Kidney epithelial cell (primary cell): ENCODE data around the gene MYH9. TPM values are rescaled to one million over a fixed set of nuclear protein-coding genes. Genes with fewer than 3 reads are reported as not detected.
A peak's percentile ranks its signal among the peaks of the same experiment; 100 is the strongest.

Experiments used
- DNase-seq: peaks from one replicate; pipeline ENCODE4 v3.0.0-alpha.2; 2010; ENCODE audit warnings: low read depth
- H3K27me3 ChIP-seq: 2 replicates; pipeline ENCODE4 v1.6.0; 2011; ENCODE audit warnings: low read length; ENCODE audit not compliant: control insufficient read depth, insufficient read depth
- H3K36me3 ChIP-seq: 2 replicates; pipeline ENCODE4 v1.5.1; 2011; ENCODE audit warnings: low read length; ENCODE audit not compliant: control insufficient read depth, insufficient read depth
- H3K4me3 ChIP-seq: 2 replicates; pipeline ENCODE4 v1.5.1; 2011; ENCODE audit warnings: low read depth, mild to moderate bottlenecking, control low read depth, low read length
- CTCF ChIP-seq: IDR thresholded peaks from 2 replicates; pipeline ENCODE4 v1.5.1; 2011; ENCODE audit warnings: mild to moderate bottlenecking, moderate library complexity, low read length, control low read depth, inconsistent platforms; ENCODE audit not compliant: insufficient read depth, poor library complexity, severe bottlenecking
- total RNA-seq: library from RNA; depleted of rRNA; stranded (reverse); fragments of >200 nt; gene quantifications from 2 replicates; pipeline ENCODE4 v1.2.3, GENCODE V29; 2015

The MYH9 gene
- total RNA-seq, 1 donor from 2014 or later, result 1,580 TPM

- no peaks in the 10 kb centered on the region for H3K27me3 ChIP-seq
- no peak for TF ChIP-seq CTCF
- H3K36me3 ChIP-seq, result no peaks in the 10 kb centered on the region
- H3K4me3 ChIP-seq, result no peak overlapping the region
- no peak for DNase-seq
Measured at GRCh38 chr22:36246718-36247117, 141.0 kb downstream of the MYH9 start.

GRCh38 chr22:36245805-36246356 lies 141.9 kb downstream of the MYH9 start:
- TF ChIP-seq CTCF, result no peak
- H3K36me3 ChIP-seq, result no peaks in the 10 kb centered on the region
- no peak for DNase-seq
- H3K27me3 ChIP-seq, result no peaks in the 10 kb centered on the region
- no peak overlapping the region for H3K4me3 ChIP-seq

GRCh38 chr22:36244522-36245391 lies 143.0 kb downstream of the MYH9 start:
- Histone ChIP-seq H3K27me3 (no peaks in the 10 kb centered on the region), H3K4me3 (no peak overlapping the region), H3K36me3 (no peaks in the 10 kb centered on the region)
- TF ChIP-seq CTCF, result no peak
- DNase-seq, result no peak

DNA sequence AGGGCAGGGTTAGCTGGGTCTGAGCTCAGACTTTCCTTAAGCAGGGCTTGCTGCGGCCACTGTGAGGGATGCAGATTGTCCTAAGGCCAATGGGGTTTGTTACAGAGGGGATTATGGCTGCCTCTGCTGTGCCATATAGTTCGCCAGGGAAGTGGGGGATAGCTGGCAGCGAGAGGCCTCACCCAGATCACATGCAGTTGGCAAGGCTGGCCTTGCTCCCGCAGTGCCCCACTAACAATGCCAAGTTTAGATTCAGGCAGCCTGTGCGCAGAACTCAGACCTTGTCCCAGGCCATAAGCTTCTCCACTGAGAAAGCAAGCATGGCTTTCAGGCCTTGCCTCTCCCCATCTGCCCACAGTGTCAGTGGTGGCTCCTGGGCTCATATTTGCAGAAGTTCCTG lies 143.8 kb downstream of the MYH9 start:
- no peak for TF ChIP-seq CTCF

GRCh38 chr22:36239401-36240171 lies 148.2 kb downstream of the MYH9 start, which contains the start of gene APOL2:
Gene APOL2, minus strand, starts transcription at chr22:36239527. Its CDS starts 6,365 bp downstream, at chr22:36233162.
- peak within 1 kb of the TSS; percentile 45 for H3K4me3 ChIP-seq
- peak; percentile 73 for TF ChIP-seq CTCF

More for the DNA sequence above, 143.8 kb downstream of the MYH9 start:
- DNase-seq, result no peak
- Histone ChIP-seq H3K4me3 (no peak overlapping the region), H3K36me3 (no peaks in the 10 kb centered on the region), H3K27me3 (no peaks in the 10 kb centered on the region)

More at GRCh38 chr22:36239401-36240171, 148.2 kb downstream of the MYH9 start, which contains the start of gene APOL2:
- peak; percentile 83 for DNase-seq
- Histone ChIP-seq H3K27me3 (no peaks in the 10 kb centered on the region), H3K36me3 (no peaks in the 10 kb centered on the region)
